ENCODE data around the gene NMNAT2.
A peak's percentile ranks its signal among the peaks of the same experiment; 100 is the strongest.

NMNAT2 gene

DNA sequence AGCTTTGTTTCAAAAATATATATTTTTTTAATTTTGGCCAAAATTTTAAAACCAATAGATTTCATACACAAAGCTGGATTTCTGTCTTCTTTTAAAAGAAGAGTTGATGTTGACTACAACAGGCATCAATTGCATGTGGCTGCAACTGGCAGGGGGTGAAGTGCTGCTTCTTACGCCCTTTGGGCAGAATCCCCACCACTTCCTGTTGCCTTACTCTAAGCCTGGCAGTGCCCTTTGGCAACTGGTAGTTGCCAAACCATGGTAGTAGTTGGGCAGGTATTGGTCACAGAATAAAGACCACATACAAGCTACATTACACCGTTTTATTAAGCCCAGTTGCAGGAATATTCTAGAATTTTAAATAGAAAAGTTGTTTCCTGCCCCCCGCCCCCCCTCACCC lies 215.1 kb downstream of the NMNAT2 start:
- no peak for DNase-seq

- no peak for DNase-seq
Measured at GRCh38 chr1:183200451-183200850, 217.7 kb downstream of the NMNAT2 start.

- no peak for DNase-seq
Measured at GRCh38 chr1:183199304-183199703, 218.9 kb downstream of the NMNAT2 start.

DNA sequence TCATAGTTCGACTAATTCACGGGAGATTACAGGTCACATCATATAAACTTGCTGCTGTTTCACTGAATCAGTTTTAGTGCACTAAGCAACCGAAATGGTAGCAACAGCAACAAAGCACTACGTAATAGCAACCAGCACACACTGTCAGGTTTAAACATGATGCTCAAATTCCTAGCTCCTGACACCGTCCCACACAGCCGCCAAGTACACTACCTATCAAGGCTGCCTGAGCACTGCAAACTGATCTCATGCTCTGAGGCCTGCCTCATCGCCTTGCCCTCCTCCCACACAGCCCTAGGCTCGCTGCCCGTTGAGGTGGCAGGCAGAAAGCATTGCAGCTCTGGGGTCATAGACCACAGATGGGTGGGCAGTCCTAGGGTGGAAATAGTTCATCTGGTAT lies 219.7 kb downstream of the NMNAT2 start:
- peak; percentile 46 for DNase-seq
